HFFc6 (cell line): Measurements from ENCODE around the gene PTGS1. TPM values are rescaled to one million over a fixed set of nuclear protein-coding genes. Genes with fewer than 3 reads are reported as not detected.

Experiments
- DNase-seq: peaks from one replicate; pipeline ENCODE4 v3.0.0-alpha.2; 2018
- H3K27ac Mint-ChIP-seq: 2 replicates; pipeline ENCODE4 v1.8.0; 2020; ENCODE audit warnings: mild to moderate bottlenecking, mixed read lengths
- H3K27me3 Mint-ChIP-seq: 2 replicates; pipeline ENCODE4 v1.8.0; 2021; ENCODE audit warnings: mild to moderate bottlenecking, moderate library complexity, mixed read lengths; ENCODE audit not compliant: insufficient read depth
- H3K36me3 Mint-ChIP-seq: 2 replicates; pipeline ENCODE4 v1.8.0; 2021; ENCODE audit warnings: low read depth, mixed read lengths
- H3K4me1 Mint-ChIP-seq: 2 replicates; pipeline ENCODE4 v1.8.0; 2020; ENCODE audit warnings: low read depth, mixed read lengths
- H3K4me3 Mint-ChIP-seq: 2 replicates; pipeline ENCODE4 v1.8.0; 2020; ENCODE audit warnings: mild to moderate bottlenecking, moderate library complexity, mixed read lengths
- H3K9me3 Mint-ChIP-seq: 2 replicates; pipeline ENCODE4 v1.8.0; 2020; ENCODE audit warnings: mild to moderate bottlenecking, mixed read lengths
- CTCF ChIP-seq: fragments of 200-600 bp; sonication (generic); IDR thresholded peaks from 2 replicates; pipeline ENCODE4 v1.5.0; 2021; ENCODE audit warnings: antibody characterized with exemption, mild to moderate bottlenecking
- total RNA-seq, 6 experiments: library from RNA; stranded (reverse); fragmentation: NEBNext Ultra II Directional; extraction: Animal tissue kit (Norgen Biotek cat#: 25700); gene quantifications; 2 replicates in 1 of 6; 3 replicates in 5 of 6; pipeline ENCODE4 v1.2.3, GENCODE V29; 2021

The PTGS1 gene
- total RNA-seq, 6 experiments from 2014 or later: 33.0 to 122 (median 102) TPM

DNA sequence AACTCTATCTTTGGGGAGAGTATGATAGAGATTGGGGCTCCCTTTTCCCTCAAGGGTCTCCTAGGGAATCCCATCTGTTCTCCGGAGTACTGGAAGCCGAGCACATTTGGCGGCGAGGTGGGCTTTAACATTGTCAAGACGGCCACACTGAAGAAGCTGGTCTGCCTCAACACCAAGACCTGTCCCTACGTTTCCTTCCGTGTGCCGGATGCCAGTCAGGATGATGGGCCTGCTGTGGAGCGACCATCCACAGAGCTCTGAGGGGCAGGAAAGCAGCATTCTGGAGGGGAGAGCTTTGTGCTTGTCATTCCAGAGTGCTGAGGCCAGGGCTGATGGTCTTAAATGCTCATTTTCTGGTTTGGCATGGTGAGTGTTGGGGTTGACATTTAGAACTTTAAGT, 21.5 kb downstream of the PTGS1 start:
- H3K4me3 Mint-ChIP-seq: no peak overlapping the region
- H3K27ac Mint-ChIP-seq: peak overlapping the region; percentile 70; the same call in 1 of the 2 replicates
- H3K9me3 Mint-ChIP-seq: no peaks in the 10 kb centered on the region
- peaks cover 4% of the 10 kb centered on the region for H3K27me3 Mint-ChIP-seq
- DNase-seq: no peak
- H3K4me1 Mint-ChIP-seq: peaks cover 59% of the 10 kb centered on the region
- peaks cover 30% of the 10 kb centered on the region; the same call in 1 of the 2 replicates for H3K36me3 Mint-ChIP-seq
- TF ChIP-seq CTCF: no peak

DNA sequence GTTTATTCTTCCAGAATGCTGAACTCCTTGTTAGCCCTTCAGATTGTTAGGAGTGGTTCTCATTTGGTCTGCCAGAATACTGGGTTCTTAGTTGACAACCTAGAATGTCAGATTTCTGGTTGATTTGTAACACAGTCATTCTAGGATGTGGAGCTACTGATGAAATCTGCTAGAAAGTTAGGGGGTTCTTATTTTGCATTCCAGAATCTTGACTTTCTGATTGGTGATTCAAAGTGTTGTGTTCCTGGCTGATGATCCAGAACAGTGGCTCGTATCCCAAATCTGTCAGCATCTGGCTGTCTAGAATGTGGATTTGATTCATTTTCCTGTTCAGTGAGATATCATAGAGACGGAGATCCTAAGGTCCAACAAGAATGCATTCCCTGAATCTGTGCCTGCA, 21.9 kb downstream of the PTGS1 start:
- H3K4me3 Mint-ChIP-seq: no peak overlapping the region
- H3K27ac Mint-ChIP-seq: peak overlapping the region; percentile 70
- no peak for DNase-seq
- no peaks in the 10 kb centered on the region for H3K9me3 Mint-ChIP-seq
- TF ChIP-seq CTCF: no peak
- H3K27me3 Mint-ChIP-seq: peaks cover 4% of the 10 kb centered on the region
- peaks cover 26% of the 10 kb centered on the region; the same call in 1 of the 2 replicates for H3K36me3 Mint-ChIP-seq
- H3K4me1 Mint-ChIP-seq: peaks cover 62% of the 10 kb centered on the region

DNA sequence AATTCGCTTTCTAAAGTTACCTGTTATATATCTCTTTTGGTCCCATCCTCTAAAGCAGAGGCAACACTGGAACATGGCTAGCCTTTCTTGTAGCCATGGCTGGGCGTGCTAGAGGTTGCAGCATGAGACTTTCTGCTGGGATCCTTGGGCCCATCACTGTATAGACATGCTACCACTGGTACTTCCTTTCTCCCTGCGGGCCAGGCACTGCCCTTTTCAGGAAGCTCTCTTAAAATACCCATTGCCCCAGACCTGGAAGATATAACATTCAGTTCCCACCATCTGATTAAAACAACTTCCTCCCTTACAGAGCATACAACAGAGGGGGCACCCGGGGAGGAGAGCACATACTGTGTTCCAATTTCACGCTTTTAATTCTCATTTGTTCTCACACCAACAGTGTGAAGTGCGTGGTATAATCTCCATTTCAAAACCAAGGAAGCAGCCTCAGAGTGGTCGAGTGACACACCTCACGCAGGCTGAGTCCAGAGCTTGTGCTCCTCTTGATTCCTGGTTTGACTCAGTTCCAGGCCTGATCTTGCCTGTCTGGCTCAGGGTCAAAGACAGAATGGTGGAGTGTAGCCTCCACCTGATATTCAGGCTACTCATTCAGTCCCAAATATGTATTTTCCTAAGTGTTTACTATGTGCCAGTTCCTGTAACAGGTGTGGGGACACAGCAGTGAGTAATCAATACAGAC, 22.6 kb downstream of the PTGS1 start:
- Mint-ChIP-seq H3K4me1 (peaks cover 62% of the 10 kb centered on the region), H3K27me3 (peaks cover 4% of the 10 kb centered on the region), H3K27ac (peak overlapping the region; percentile 93), H3K36me3 (peaks cover 19% of the 10 kb centered on the region; the same call in 1 of the 2 replicates), H3K9me3 (no peaks in the 10 kb centered on the region), H3K4me3 (0 out of 2 replicates have a peak overlapping the region, but pooled peaks have one; percentile 74)
- DNase-seq: no peak
- no peak for TF ChIP-seq CTCF

- no peak for TF ChIP-seq CTCF
- Mint-ChIP-seq H3K4me3 (peak overlapping the region; percentile 74), H3K4me1 (peaks cover 66% of the 10 kb centered on the region), H3K9me3 (no peaks in the 10 kb centered on the region), H3K27me3 (peaks cover 4% of the 10 kb centered on the region), H3K27ac (peak overlapping the region; percentile 93), H3K36me3 (peaks cover 16% of the 10 kb centered on the region; the same call in 1 of the 2 replicates)
- DNase-seq: peak; percentile 74
Measured at GRCh38 chr9:122394265-122395125, 23.7 kb downstream of the PTGS1 start.

DNA sequence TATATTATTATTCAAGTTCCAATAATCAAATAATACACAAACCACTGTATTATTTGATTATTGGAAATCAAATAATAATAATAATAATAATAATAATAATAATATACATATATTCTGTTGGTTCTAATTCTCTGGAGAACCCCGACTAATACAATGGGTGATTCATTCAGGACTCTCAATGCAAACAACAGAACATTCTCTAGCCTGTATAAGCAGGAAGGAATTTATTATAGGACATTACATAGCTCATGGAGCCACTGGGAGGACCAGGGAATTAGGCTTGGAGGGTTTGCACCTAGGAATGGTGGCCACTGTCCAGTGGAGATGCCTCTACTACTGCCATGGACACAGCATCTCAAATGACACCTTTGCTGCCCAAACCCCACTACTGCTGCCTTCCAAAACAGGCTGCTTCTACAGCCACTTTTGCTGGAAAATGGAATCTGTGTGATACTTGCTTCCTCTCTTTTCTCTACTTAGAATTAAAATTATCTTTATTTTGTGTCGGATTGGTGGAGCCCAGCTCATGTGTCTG, 25.9 kb downstream of the PTGS1 start:
- Mint-ChIP-seq H3K27ac (peak overlapping the region; percentile 18; the same call in 1 of the 2 replicates), H3K27me3 (peaks cover 1% of the 10 kb centered on the region; the same call in 1 of the 2 replicates), H3K9me3 (no peaks in the 10 kb centered on the region), H3K36me3 (peaks cover 14% of the 10 kb centered on the region; the same call in 1 of the 2 replicates), H3K4me3 (no peak overlapping the region), H3K4me1 (peaks cover 66% of the 10 kb centered on the region)
- DNase-seq: no peak
- no peak for TF ChIP-seq CTCF
